Measurements from ENCODE around the gene STIM1.

STIM1 gene

DNA sequence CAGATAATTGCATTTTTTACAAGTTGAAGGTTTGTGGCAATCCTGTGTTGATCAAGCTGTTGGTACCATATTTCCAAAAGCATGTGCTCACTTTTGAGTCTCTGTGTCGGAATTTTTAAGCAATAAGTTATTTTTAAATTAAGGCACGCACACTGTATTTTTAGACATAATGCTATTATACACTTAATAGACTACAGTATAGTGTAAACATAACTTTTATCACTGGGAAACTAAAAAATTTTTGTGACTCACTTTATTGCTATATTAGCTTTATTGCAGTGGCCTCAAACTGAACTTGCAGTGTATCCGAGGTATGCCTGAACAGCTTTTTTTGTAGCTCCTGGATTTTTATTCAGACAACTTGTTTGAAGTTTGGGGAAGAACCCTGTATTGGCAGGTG, 207.9 kb downstream of the STIM1 start:
- no peak overlapping the region for H3K4me3 ChIP-seq (ENCODE audit: low read depth, low read length)
- no peak for DNase-seq (ENCODE audit: low read depth, low spot score)
- ChIA-PET CTCF (interaction anchor here (1.0 to 37.2 kb wide), 6 partner anchors 9 to 220 kb away, joined by 3 to 1868 read pairs (median 6); partner anchors contain the start of genes RHOG and STIM1), POLR2A (interaction anchor here (3.2 kb wide), 1 partner anchor 209 kb away, joined by 9 read pairs; the partner anchor contains the start of gene STIM1)
- TF ChIP-seq, protein P1, sequence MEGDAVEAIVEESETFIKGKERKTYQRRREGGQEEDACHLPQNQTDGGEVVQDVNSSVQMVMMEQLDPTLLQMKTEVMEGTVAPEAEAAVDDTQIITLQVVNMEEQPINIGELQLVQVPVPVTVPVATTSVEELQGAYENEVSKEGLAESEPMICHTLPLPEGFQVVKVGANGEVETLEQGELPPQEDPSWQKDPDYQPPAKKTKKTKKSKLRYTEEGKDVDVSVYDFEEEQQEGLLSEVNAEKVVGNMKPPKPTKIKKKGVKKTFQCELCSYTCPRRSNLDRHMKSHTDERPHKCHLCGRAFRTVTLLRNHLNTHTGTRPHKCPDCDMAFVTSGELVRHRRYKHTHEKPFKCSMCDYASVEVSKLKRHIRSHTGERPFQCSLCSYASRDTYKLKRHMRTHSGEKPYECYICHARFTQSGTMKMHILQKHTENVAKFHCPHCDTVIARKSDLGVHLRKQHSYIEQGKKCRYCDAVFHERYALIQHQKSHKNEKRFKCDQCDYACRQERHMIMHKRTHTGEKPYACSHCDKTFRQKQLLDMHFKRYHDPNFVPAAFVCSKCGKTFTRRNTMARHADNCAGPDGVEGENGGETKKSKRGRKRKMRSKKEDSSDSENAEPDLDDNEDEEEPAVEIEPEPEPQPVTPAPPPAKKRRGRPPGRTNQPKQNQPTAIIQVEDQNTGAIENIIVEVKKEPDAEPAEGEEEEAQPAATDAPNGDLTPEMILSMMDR (IDR thresholded peaks at IDR 0.05; ENCODE audit: insufficient read depth, low read length, missing control alignments) = no peak

DNA sequence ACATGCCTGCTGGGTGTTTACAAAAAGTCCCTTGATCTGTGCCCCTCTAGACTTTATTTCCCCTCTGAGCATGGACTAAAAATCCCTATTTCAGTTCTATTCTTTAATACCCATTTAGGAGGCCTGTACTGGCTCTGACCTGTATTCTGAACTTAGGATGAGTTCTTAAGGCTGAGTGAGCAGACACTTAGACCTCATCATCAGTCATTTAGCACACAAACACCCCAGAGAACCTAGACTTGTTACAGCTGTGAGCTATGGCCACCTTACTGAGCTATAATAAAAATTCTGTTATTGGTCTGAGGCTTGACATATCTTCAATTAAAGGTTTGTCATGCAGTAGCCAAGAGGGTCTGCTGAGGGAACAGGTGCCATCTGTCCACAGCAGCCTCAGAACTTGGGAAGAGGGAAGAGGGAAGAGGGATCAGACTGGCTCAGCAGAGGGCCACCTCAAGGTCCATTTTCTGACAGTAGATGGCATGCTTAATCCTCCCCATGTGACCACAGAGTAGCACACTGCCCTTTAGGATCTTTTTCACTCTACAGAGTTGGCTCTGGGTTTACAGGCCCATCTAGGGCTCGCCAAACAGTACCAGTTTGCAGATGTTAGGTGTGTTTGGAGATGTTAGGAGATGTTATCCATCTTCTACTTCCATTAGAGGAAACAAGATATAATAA, 209.0 kb downstream of the STIM1 start:
- CTCF ChIA-PET = interaction anchor here (0.6 to 37.2 kb wide), 9 partner anchors 9 to 221 kb away, joined by 3 to 1868 read pairs (median 6); partner anchors contain the start of genes RHOG and STIM1
- H3K4me3 ChIP-seq (ENCODE audit: low read depth, low read length) = no peak overlapping the region
- no peak for DNase-seq (ENCODE audit: low read depth, low spot score)
- TF ChIP-seq, protein P1 (IDR thresholded peaks at IDR 0.05; ENCODE audit: insufficient read depth, low read length, missing control alignments) = no peak
- POLR2A ChIA-PET = interaction anchor here (3.2 kb wide), 1 partner anchor 210 kb away, joined by 9 read pairs; the partner anchor contains the start of gene STIM1

DNA sequence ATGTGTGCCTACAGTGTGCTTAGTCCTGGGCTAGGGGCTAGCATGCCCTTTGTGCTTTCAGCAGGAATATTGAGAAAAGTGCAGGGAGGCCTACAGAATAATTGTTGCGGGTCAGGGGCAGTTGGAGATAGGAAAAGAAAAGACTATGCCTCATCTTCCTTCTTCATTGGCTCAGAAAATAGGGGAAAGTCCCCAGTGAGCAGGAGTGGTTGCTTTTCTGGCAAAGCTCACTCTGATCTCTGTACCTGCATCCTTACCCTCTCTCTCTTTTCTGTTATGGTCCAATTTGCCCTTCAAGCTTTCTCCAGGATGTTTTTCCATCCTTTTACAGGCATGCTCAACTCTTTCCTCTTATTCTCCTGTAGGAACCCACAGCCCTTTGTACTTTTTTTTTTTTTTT, 209.6 kb downstream of the STIM1 start:
- DNase-seq (ENCODE audit: low read depth, low spot score) = no peak
- ChIA-PET CTCF (interaction anchor here (0.6 to 37.2 kb wide), 7 partner anchors 9 to 257 kb away, joined by 3 to 1868 read pairs (median 4); partner anchors contain the start of genes PGAP2, RHOG and STIM1), POLR2A (interaction anchor here (3.2 kb wide), 1 partner anchor 211 kb away, joined by 9 read pairs; the partner anchor contains the start of gene STIM1)

DNA sequence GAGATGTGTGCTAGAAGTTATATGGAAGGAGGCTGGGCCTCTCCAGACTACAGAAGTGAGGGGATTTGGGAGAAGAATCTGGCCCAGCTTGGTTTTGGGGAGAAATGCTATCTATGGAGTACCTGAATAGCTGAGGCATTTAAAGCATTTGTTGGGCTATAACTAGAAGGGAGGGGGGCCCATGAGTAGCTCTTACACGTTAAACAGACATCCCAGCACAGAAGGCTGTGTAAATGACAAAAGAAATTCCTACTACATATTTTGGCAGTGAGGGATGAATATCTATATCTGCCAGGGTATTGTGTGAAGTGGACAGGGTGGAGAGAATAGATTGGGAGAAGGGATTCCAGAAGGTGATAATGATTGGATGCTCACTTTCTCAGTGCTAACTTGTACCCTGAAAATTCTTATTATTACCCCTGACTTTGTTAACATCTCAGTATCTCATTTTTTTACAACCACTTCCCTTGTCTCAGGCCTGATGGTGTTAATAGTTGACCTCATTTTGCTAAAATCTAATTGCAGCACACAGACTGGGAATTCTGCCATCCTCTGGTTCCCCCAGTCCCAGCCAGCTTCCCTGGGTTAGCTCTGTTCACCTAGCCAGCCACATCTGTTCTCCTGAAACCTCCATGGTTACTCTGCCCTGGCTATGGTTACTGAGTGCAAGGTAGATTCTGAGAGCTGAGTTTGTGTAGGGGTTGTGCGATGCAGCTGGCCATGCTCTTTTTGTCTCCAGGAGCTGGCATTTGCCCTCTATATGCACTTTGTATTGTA, 210.3 kb downstream of the STIM1 start:
- TF ChIP-seq, protein P1 (IDR thresholded peaks at IDR 0.05; ENCODE audit: insufficient read depth, low read length, missing control alignments) = no peak
- ChIA-PET CTCF (interaction anchor here (0.8 to 37.2 kb wide), 4 partner anchors 8 to 257 kb away, joined by 3 to 1868 read pairs (median 70); partner anchors contain the start of genes PGAP2, RHOG and STIM1), POLR2A (interaction anchor here (3.2 kb wide), 1 partner anchor 211 kb away, joined by 9 read pairs; the partner anchor contains the start of gene STIM1)

More for the DNA sequence above, 209.6 kb downstream of the STIM1 start:
- TF ChIP-seq, protein P1 (IDR thresholded peaks at IDR 0.05; ENCODE audit: insufficient read depth, low read length, missing control alignments) = no peak
- H3K4me3 ChIP-seq (ENCODE audit: low read depth, low read length) = no peak overlapping the region

DNA sequence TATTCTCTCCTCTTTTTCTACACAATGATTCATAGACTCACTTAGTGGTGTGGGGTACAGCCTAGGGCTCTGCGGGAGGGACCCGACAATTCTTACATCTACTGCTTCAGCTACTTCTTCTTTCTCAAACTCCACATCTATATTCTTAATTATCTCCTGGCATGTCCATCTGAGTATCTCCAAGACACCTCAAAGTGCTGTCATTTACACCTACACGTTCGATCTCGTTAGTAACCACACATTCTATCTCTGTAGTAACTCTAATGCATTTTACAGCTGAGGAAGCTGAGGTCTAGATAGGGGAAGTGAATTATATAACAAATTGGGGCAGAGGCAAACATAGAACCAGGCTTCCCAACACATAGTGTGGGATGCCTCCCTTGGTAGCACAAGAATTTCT, 211.4 kb downstream of the STIM1 start:
- TF ChIP-seq, protein P1 (IDR thresholded peaks at IDR 0.05; ENCODE audit: insufficient read depth, low read length, missing control alignments) = no peak
- POLR2A ChIA-PET = interaction anchor here (0.7 kb wide), 1 partner anchor 211 kb away, joined by 3 read pairs; no protein-coding TSS in a partner anchor
- CTCF ChIA-PET = interaction anchor here (1.2 to 37.2 kb wide), 3 partner anchors 9 to 224 kb away, joined by 3 to 1868 read pairs (median 3); partner anchors contain the start of genes RHOG and STIM1

More for the DNA sequence above, 210.3 kb downstream of the STIM1 start:
- no peak overlapping the region for H3K4me3 ChIP-seq (ENCODE audit: low read depth, low read length)
- no peak for DNase-seq (ENCODE audit: low read depth, low spot score)

More for the DNA sequence above, 211.4 kb downstream of the STIM1 start:
- H3K4me3 ChIP-seq (ENCODE audit: low read depth, low read length) = no peak overlapping the region
- no peak for DNase-seq (ENCODE audit: low read depth, low spot score)
